ENCODE measurements around the gene CRIM1.

CRIM1 gene

DNA sequence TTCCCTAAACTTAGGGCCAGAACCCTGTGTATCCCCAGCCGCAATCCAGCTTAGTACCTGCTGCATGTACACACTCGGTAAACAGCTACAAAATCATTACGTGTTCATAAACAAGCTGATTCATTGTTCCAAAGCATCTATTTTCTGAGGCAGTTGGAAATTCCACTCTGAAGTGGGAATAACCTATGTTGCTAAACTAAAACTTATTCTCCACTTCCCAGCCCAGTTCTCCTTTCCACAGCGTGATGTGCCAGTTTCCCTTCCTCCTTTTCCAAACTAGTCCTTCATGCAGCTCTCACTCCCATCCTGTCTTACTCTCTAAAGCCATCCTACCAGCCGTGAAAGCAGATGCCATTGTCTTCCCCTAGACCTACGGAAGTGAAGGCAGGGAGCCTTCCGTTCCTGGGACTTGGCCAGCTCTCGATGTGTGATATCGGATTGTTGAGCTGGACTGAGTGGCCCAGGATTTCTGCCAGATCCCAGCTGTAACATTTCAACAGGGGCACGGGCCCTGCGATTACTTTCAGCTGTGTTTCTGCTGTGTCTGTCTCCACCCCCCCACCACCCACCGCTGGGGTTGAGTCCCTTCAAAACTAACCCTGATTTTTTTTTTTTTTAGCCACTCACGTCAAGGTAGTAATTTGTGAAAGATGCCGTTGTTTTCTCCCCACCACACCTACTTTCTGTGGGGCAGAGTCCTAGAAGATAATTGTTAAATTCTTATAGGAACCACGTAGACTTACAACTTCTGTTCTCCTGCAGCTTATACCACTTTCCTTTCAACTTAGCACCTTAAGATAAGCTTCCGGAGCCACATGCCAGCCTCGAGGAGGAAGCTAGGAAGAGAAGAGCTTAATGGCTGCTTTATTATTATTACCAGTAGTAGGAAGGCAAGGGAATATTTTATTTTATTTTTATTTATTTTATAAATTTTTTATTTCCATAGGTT, 100.9 kb downstream of the CRIM1 start:
- peak; percentile 67 for DNase-seq (ENCODE audit: low read depth)

DNA sequence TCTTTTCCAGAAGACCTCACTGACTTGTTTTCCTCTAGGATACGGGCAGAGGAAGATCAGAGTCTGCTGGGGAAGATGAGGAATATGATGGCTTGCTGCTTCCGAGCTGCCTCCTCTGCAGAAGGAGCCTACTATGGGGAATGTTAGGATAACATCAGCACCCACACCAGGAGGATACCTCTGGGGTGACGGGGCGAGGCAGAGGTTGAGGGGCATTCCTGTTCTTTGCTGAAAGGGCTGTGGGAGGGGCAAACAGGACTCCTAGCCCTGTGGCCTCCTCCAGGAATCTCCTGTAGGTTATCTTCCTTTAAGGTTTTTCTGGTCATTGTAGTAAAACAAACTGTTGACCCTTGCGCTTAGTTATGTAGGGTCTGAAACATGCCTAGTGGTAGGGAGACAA, 102.5 kb downstream of the CRIM1 start:
- DNase-seq (ENCODE audit: low read depth) = no peak

DNA sequence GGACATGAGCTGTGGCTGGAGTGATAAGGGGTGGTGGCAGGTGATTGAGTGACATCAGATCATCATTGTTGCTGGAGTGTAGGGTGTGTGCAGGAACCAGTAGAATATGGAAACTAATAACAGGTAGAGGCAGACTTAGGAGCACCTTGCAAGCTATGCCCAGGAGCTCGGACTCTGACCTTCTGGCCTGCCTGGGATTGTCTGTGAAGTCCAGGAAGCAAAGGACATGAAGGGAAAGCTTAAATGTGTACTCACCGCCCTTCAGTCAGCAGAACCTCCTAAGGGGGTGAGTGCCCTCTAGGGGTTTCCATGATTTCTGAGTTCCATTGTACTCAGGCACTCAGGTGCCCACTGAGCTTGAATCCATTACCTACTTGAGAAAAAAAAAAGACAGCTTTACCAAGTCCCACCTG, 104.2 kb downstream of the CRIM1 start:
- peak; percentile 80 for DNase-seq (ENCODE audit: low read depth)

DNA sequence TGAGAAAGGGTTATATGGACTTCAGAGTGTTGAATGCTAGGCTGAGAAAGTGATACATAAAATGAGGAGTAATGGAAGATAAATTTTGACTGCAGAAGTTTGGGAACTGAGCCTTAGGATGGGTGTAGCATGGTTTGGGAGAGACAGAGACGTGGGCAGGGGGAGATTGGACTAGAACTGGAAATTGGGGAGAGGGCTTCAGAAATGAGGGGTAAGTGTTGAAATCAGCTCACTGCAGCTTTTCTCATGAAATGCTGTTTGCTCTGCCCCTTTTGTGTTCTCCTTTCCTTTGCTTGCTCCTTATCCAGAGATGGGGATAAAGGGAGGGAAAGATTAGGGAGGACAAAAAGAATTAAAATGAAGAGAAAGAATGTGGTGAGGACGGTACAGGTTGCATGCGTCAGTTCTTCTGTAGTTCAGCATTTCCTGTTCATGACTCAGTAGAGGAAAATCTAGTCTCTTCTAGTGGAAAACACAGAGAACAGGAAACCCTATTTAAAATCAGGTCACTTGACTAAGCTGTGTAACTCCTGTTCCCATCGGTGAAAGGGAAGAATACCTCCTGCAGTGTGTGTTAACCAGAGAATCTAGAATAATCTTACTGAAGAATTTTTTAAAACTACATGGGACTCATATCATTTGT, 105.6 kb downstream of the CRIM1 start:
- peak; percentile 95 for DNase-seq (ENCODE audit: low read depth)

DNA sequence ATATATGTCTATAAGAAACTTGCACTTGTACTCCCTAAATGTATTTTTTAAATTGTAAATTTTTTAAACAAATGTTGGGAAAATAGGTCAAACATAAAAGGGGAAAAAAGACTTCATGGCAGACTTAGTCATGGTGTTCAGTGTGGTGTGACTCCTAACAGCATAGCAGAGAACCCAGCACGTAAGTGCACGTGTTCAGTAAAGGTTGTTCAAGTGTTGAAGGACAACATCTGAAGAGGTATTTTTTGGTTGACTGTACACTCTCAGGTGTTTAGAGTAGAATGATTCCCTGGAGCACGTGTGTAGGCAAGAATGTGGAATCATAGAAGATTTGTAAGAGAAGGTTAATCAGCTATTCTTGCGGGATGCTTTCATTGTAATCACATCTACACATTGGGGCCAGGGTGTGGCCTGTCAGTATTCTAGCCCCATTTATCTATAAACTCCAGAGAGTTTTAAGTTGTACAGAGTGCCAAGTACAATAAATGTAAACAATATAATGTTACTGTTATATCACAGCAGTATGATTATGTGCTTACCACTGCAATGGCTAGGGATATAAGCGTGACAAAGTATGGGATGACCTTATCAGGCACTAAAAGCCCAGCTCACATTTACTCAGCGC, 106.8 kb downstream of the CRIM1 start:
- DNase-seq (ENCODE audit: low read depth) = no peak

DNA sequence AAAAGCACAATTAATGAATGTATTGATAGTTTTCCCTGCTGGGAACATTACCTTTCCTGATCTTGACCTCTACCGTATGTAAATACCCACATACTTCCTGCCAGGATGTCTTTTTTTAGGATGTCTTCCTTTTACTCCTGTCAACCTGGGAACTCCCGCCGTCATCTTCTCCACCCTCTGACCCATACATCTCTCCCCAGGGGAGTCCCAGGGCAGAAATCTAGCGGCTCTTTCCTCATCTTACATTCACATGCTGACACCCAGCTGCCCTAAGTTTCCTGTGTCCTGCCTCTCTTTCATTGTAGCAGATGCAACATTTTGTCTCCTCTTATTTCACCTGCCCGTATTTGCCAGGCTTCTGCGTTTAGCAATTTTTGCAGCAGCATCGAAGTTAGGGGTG, 107.8 kb downstream of the CRIM1 start:
- DNase-seq (ENCODE audit: low read depth) = no peak

DNA sequence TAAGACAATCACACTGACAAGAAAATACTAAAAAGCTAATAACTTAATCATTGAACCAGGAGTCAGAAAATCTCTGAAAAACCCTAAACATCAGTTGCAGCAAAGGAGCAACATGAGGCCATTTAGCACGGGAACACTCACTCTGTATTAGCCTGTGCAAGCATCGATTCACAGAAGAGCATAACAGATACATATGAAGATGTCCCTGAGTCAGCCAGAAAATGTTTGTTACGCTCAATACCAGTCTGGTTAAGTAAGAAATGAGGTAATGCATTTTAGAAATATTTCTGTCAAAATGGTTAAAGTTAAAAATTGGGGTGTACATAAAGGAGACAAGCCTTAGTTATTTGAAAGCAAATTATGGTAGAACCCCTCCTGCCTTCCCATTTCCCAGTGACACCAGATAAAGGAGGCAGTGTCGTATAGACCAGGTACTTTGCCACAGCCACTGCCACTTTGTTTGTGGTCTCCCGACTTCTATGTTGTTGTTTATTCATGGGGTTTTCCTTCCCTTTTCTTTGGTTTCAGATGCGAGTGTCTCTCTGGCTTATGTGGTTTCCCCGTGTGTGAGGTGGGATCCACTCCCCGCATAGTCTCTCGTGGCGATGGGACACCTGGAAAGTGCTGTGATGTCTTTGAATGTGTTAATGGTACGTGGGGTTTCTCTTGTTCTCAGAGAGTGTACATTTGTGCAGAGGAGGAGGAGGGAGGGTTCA, 108.6 kb downstream of the CRIM1 start:
- no peak for DNase-seq (ENCODE audit: low read depth)

DNA sequence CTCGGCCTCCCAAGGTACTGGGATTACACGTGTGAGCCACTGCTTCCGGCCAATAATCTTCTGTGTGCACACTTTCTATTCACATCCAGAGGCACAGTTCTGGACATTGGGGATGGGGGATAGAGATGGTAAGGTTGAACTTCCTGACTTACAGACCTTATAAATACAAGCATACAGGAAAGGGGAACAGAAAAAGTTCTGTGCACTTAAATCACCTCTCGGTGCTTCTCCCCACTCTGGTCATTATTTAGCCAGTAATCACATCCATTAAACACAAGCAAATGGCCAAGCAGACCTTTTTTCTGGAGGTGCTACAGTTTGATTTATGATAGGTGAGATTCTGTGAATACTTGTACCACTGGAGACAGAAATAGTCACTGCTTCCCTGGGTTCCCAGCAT, 110.6 kb downstream of the CRIM1 start:
- DNase-seq (ENCODE audit: low read depth) = no peak

DNA sequence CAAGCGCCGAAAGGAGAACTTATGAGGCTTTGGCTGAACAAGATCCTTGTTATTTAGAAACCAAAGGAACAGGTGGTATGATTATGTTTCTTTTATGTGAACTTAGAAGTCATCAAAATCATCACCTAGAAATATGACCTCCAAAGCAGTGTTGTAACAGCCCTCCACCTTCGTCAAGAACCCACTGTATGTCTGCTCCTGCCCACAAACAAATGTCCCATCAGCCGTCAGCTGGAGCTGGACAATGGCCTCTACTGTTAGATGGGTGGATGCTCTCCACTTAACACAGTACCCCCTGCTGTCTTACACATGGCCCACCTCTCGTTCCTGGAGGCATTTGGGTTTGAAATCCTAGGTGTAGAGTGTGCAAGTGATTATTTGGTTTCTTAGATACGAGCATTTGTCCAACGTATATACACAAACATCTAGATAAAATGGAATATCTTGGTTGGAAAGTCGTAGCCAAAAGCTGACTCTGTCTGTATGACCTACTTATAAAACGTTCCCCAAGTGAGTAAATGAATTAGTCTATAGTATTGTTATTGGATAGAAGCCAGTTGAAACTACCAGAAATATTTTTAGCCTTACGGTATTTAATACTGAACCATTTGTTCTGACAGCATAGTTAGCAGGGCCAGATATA, 113.0 kb downstream of the CRIM1 start:
- DNase-seq (ENCODE audit: low read depth) = peak; percentile 49

DNA sequence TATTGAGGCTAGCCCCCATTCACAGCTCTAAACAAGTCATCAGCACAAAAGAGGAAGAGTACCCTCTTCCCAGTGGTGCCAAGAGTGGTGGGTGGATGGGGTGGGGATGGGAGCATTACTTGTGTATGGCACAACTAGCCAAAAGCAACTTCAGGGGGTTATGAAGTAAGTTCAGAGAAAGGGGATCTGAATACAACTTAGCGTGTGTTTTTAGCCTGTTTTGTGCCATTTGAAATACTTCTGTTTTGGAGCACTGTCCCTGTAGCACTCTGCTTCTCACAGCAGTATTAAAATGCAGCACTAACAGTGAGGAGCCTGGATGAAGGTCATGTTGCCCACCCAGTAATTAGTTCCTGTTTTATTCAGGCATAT, 113.5 kb downstream of the CRIM1 start:
- DNase-seq (ENCODE audit: low read depth) = no peak

DNA sequence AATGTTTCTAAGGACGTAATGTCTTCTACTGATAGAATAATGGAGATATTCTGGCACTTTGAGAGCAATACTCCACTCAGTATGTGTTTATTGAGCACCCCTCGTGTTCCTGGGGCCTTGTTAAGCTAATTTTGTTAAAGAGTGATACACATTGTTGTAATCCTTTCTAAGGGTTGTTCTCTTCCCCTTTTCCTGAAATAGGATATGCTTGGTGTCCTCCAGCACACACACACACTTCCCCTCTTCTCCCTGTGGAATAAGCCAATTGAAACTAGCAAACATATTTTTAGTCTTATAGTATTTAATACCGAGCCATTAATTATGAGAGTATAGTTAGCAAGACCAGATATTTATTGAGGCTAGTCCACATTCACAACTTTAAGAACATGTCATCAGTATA, 114.1 kb downstream of the CRIM1 start:
- DNase-seq (ENCODE audit: low read depth) = no peak

DNA sequence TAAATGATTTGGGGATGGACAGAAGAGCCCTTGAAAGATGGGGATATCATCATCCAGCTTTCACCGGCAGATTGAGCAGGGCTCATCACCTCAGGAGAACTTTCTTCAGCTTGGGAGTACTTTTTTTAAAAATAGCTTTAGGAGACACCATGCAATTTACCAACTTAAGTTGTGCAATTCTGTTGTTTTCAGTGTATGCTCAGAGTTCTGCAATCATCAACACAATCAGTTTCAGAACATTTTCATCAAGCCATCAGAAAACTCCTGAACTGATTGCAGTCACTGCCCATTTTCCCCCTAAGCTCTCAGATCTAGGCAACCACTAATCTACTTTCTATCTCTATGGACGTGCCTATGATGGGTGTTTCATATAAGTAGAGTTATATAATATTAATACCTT, 117.7 kb downstream of the CRIM1 start:
- DNase-seq (ENCODE audit: low read depth) = no peak

DNA sequence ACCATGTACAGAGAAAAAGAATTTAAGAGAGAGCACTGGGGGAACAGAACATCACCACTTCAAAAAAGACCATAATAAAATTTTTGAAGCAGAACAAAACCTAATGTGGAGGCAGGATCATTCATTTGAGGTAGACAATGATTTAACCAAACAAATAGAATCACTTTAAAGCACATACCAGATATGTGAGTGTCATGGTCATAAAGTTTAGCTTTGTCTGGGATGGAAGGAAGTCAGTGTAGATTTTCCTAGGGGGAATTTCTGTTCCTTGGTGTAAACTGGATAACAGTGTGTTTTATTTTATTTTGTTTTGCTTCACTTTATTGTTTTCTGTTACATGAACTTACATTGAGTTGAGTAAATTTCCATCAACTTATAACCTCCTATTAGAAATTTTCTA, 120.8 kb downstream of the CRIM1 start:
- DNase-seq (ENCODE audit: low read depth) = peak; percentile 43

DNA sequence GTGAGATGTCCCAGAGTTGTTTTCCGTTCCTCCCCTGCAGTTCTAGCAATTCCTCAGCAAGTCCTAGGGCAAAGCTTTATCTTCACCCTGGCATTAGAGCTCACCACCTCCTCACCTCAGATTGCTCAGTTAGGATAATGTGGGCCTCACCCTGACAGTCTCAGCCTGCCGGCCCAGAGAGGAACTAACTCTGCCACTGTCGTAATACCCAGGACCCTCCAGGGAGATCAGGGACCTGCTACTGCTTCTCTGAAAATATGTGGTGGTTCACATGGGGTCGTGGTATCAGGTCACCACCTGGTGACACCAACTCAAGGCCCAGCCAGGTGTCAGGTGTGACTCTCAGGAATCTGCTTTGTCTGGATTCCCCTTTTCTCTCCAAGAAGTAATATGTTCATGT, 121.7 kb downstream of the CRIM1 start:
- no peak for DNase-seq (ENCODE audit: low read depth)

DNA sequence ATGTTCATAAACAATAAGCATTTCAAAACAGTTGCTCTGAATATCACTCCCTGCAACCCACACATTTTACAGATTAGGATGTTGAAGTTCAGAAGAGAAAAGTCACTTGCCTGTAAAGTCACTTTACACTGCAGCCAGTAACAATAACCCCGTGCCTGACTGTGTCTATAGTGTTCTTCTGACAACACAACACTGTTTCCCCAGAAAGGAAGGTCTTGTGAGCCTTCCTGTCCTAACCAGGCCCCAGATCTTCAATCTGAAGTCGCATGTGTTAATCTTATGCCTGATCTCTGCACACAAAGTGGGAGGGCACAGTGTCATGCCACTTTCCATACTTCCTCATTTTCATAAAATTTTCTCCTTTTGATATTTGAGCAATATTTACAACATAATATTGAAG, 122.2 kb downstream of the CRIM1 start:
- DNase-seq (ENCODE audit: low read depth) = no peak

DNA sequence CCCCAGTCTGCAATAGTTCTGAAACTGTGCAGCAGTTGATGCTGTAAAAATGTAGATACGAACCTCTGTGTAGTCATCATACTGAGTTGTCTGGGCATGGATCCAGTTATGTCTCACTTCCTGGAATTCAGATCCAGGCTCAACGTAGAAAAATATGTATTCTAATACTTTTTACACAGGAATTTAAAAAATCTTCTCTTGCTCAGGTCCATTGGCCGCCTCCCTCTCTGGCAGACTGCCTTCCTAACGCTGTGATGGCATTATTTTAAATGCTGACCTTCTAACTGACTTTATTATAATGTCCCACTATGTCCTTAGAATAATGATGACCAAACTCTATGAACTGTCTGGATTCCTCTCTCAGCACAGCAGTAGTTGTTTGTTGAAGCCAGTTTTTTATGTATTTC, 122.8 kb downstream of the CRIM1 start:
- peak; percentile 95 for DNase-seq (ENCODE audit: low read depth)

DNA sequence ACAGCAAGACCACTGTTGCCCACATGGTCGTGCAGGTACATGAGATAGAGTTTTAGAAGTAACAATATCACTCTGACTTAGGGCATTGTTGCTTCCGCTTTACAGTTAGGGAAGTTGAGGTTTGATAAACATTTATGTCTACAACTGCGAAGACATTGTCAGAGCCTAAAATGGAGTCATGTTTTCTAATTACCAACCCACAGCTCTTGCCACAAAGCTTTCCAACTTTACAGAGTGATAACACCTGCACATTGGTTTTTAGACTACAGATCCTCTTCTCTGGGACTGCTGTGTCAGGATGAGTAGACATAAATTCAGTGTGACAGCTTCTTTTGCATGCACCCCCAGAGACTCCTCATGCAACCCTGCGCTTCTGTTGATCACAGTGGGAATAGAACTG, 123.4 kb downstream of the CRIM1 start:
- DNase-seq (ENCODE audit: low read depth) = no peak

DNA sequence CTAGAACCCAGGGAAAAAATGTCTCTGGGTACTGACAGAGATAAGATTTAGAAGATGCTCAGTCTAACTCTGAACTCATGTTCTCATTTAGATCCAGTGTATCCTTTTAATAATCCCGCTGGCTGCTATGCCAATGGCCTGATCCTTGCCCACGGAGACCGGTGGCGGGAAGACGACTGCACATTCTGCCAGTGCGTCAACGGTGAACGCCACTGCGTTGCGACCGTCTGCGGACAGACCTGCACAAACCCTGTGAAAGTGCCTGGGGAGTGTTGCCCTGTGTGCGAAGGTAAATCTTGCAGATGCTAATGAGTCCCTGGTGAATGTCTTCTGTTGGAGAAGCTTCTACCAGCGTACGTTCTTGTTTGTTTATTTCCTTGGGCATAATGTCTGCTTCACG, 123.8 kb downstream of the CRIM1 start:
- no peak for DNase-seq (ENCODE audit: low read depth)

DNA sequence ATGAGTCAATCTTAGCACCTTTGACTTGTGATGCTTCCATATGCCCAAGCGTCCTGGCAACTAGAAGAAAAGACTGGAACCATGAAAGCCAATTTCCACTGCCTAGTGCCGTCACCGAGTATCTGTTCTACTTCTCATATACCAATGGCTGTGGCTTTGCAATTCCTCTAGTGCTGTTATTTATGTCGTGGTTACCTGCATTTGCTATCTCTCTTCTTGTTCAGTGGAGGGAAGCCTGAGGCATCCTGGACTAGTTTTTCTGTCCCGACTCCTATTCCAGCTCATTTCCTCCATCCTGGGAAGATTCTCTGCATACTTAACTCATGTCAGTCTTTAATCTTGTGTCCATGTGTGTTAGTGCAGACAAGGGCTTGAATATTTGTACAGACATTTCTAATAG, 124.5 kb downstream of the CRIM1 start:
- no peak for DNase-seq (ENCODE audit: low read depth)

DNA sequence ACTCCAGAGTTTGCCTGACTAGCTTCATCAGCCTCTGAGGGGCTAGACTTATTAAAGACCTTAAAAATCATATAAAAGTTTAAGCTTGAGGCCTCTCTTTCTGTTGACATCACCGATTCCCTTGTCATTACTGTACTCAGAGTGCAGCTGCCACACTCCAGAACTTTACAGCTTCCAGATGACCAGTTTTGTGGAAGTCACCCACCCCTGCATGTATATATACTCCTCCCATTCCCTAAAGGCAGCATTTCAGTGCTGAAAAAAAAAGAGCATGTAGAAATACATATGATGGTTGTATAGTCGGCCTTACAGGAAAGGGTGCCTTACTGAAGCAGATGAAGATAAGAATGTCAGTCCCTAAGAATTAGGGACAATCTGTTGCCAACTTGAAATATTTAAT, 125.1 kb downstream of the CRIM1 start:
- no peak for DNase-seq (ENCODE audit: low read depth)

DNA sequence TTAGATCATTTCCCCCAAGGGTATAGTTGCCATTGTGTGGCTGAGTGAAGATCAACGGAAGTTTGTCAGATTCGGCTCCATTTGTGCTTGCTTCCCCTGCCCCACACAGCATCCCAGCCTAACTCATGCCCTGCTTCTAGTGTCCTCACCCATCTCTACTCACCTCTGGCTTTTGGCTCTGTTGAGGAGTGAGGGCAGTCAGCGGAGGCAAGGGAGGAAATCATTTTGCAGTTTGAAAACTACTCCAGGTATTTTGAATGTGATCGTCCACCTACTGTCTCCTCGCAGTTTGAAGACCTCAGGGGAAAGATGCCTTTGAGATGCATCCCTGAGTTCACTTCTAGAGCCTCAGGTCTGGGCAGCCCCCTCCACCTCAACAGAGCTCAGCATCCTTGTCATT, 126.1 kb downstream of the CRIM1 start:
- no peak for DNase-seq (ENCODE audit: low read depth)
